Lower lobe of right lung (tissue), 2 donors: ENCODE measurements around the gene GAGE1. TPM values are rescaled to one million over a fixed set of nuclear protein-coding genes. Genes with fewer than 3 reads are reported as not detected.
"Not testable (repeated sequence)": the region's sequence is repeated elsewhere in the genome, so short reads cannot be mapped to it uniquely, and the experiment has no call there.

Experiments used
- ATAC-seq, 2 donors: fragments of 200-7000 bp; cut with Tn5 transposase; one replicate each; pipeline ENCODE4 v1.9.1; 2020 to 2022; ENCODE audit warnings: mild to moderate bottlenecking in 2 of 2, moderate library complexity in 2 of 2
- DNase-seq: peaks from one replicate; pipeline ENCODE4 v3.0.0-alpha.2; 2020
- H3K27ac ChIP-seq: fragments of 200-600 bp; one replicate; pipeline ENCODE4 v1.8.0; 2022
- H3K27me3 ChIP-seq: fragments of 200-600 bp; one replicate; pipeline ENCODE4 v1.8.0; 2022; ENCODE audit warnings: low read depth
- H3K36me3 ChIP-seq: fragments of 200-600 bp; one replicate; pipeline ENCODE4 v1.8.0; 2022; ENCODE audit warnings: mild to moderate bottlenecking
- H3K4me1 ChIP-seq: fragments of 200-600 bp; one replicate; pipeline ENCODE4 v1.8.0; 2022
- H3K4me3 ChIP-seq: fragments of 200-600 bp; one replicate; pipeline ENCODE4 v1.8.0; 2022; ENCODE audit warnings: mild to moderate bottlenecking
- H3K9me3 ChIP-seq: fragments of 200-600 bp; one replicate; pipeline ENCODE4 v1.8.0; 2022
- intact Hi-C: fragments of 100-400 bp; cut with DNase I; formaldehyde crosslinking; loops from one replicate; pipeline ENCODE4 v1.11.0; 2022
- long read RNA-seq: library from polyadenylated mRNA; unstranded; transcript quantifications from one replicate; pipeline ENCODE4 v2.0.0, GENCODE V29; 2021
- total RNA-seq: library from RNA; stranded (reverse); fragmentation: NEBNext Ultra II Directional; extraction: Animal tissue kit (Norgen Biotek cat#: 25700); gene quantifications from one replicate; pipeline ENCODE4 v1.2.1, GENCODE V29; 2021
- donor health status: DM: no; HTN: yes; CAD: no; lungs with severe emphysema.

The GAGE1 gene
- not detected for total RNA-seq
- long read RNA-seq, result 0 reads

DNA sequence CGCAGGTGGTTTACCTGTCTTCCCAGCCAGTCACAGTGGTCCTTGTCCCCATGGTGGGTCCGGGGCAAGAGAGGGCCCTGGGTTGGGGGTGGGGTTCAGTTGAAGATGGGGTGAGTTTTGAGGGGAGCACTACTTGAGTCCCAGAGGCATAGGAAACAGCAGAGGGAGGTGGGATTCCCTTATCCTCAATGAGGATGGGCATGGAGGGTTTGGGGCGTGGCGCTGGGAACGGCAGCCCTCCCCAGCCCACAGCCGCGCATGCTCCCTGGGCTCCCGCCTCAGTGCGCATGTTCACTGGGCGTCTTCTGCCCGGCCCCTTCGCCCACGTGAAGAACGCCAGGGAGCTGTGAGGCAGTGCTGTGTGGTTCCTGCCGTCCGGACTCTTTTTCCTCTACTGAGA is at the start of gene GAGE1:
GAGE1 (plus strand) TSS at position 301 of the 400 bp plus-strand sequence. CDS start 1,155 bp downstream, outside the sequence.
- intact Hi-C loops, H3K4me3 ChIP-seq, H3K4me1 ChIP-seq, H3K36me3 ChIP-seq, H3K9me3 ChIP-seq, DNase-seq, ATAC-seq, H3K27me3 ChIP-seq, H3K27ac ChIP-seq: not testable (repeated sequence)

- H3K4me3 ChIP-seq, H3K4me1 ChIP-seq, H3K36me3 ChIP-seq, intact Hi-C loops, H3K27me3 ChIP-seq, DNase-seq, H3K9me3 ChIP-seq, H3K27ac ChIP-seq, ATAC-seq: not testable (repeated sequence)
Observed at GRCh38 chrX:49550989-49551388, 47.8 kb upstream of the GAGE1 start, which contains the start of gene GAGE12E. TSS of gene GAGE12E (plus strand) at chrX:49551289. CDS start at chrX:49552444, 1,155 bp downstream.

- H3K9me3 ChIP-seq, ATAC-seq, H3K36me3 ChIP-seq, H3K4me1 ChIP-seq, intact Hi-C loops, H3K4me3 ChIP-seq, H3K27ac ChIP-seq, DNase-seq, H3K27me3 ChIP-seq: not testable (repeated sequence)
Observed at GRCh38 chrX:49560542-49560941, 38.3 kb upstream of the GAGE1 start, which contains the start of gene GAGE12F. TSS of gene GAGE12F (plus strand) at chrX:49560842. CDS start at chrX:49561997, 1,155 bp downstream.

DNA sequence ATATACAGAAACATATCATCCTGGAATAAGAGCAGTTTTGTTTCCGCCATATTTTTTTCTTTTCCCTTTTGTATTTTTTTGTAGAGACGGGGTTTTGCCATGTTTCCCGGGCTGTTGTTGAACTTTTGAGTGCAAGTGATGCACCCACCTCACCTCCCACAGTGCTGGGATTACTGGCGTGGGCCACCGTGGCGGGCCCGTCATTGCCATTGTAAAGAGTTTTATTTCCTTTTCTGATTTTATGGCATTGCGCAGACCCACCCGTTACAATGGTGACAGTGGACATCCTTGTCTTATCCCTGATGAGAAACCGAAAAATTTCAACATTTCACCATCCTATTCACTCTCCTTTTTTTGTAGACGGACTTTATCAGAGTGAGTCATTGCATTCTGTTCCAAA is 30.1 kb upstream of the GAGE1 start:
- H3K36me3 ChIP-seq, ATAC-seq, H3K9me3 ChIP-seq, H3K27ac ChIP-seq, H3K27me3 ChIP-seq, intact Hi-C loops, H3K4me3 ChIP-seq, H3K4me1 ChIP-seq: not testable (repeated sequence)
- DNase-seq, result peak; percentile 35

- H3K27me3 ChIP-seq, ATAC-seq, DNase-seq, H3K4me1 ChIP-seq, H3K9me3 ChIP-seq, H3K4me3 ChIP-seq, H3K36me3 ChIP-seq, intact Hi-C loops, H3K27ac ChIP-seq: not testable (repeated sequence)
Observed at GRCh38 chrX:49569152-49569551, 29.7 kb upstream of the GAGE1 start.

DNA sequence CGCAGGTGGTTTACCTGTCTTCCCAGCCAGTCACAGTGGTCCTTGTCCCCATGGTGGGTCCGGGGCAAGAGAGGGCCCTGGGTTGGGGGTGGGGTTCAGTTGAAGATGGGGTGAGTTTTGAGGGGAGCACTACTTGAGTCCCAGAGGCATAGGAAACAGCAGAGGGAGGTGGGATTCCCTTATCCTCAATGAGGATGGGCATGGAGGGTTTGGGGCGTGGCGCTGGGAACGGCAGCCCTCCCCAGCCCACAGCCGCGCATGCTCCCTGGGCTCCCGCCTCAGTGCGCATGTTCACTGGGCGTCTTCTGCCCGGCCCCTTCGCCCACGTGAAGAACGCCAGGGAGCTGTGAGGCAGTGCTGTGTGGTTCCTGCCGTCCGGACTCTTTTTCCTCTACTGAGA is 28.7 kb upstream of the GAGE1 start, which contains the start of gene GAGE12G:
GAGE12G (plus strand) TSS at position 301 of the 400 bp plus-strand sequence. CDS start 1,155 bp downstream, outside the sequence.
- H3K27ac ChIP-seq, ATAC-seq, H3K36me3 ChIP-seq, DNase-seq, intact Hi-C loops, H3K4me1 ChIP-seq, H3K27me3 ChIP-seq, H3K9me3 ChIP-seq, H3K4me3 ChIP-seq: not testable (repeated sequence)

DNA sequence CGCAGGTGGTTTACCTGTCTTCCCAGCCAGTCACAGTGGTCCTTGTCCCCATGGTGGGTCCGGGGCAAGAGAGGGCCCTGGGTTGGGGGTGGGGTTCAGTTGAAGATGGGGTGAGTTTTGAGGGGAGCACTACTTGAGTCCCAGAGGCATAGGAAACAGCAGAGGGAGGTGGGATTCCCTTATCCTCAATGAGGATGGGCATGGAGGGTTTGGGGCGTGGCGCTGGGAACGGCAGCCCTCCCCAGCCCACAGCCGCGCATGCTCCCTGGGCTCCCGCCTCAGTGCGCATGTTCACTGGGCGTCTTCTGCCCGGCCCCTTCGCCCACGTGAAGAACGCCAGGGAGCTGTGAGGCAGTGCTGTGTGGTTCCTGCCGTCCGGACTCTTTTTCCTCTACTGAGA is 19.2 kb upstream of the GAGE1 start, which contains the start of gene GAGE12H:
GAGE12H (plus strand) TSS at position 301 of the 400 bp plus-strand sequence. CDS start 1,155 bp downstream, outside the sequence.
- H3K27me3 ChIP-seq, H3K36me3 ChIP-seq, ATAC-seq, H3K4me1 ChIP-seq, DNase-seq, intact Hi-C loops, H3K4me3 ChIP-seq, H3K27ac ChIP-seq, H3K9me3 ChIP-seq: not testable (repeated sequence)

- H3K4me1 ChIP-seq, ATAC-seq, H3K36me3 ChIP-seq, intact Hi-C loops, H3K4me3 ChIP-seq, H3K9me3 ChIP-seq, H3K27ac ChIP-seq, DNase-seq, H3K27me3 ChIP-seq: not testable (repeated sequence)
Observed at GRCh38 chrX:49589196-49589595, 9.6 kb upstream of the GAGE1 start, which contains the start of gene GAGE2A. TSS of gene GAGE2A (plus strand) at chrX:49589496. CDS start at chrX:49590651, 1,155 bp downstream.

DNA sequence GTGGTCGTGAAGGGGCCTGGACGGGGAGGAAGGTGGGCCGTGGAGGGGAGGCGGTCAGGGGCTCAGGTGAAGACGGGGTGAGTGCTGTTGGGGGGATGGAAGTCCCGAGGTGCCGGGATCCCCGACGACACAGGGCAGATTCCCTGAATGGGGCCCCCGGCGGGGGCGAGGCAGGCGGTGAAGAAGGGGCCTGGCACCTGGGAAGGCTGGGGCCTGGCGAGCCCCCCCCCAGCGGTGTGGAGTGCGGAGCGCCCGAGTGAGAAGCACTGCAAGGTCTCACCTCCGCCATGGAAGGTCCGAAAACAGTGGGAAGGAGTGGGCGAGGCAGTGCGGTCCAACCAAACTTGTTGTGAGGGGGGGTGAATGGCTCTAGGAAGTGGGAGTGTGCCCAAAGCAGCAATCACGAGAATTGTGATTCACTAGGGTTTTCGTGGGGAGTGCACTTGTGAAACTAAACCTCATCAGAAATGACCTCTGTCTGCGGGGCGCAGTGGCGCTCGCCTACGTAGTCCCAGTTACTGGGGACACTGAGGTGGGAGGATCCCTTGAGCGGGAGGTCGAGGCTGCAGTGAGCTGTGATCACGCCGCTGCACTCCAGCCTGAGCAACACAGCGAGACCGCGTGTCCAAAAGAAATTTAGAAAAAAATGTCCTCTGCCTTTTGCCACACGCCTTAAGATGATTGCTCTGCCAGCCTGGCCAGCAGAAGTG is 8.9 kb upstream of the GAGE1 start:
- H3K36me3 ChIP-seq, H3K4me1 ChIP-seq, H3K4me3 ChIP-seq, H3K9me3 ChIP-seq, intact Hi-C loops, ATAC-seq, H3K27ac ChIP-seq, H3K27me3 ChIP-seq: not testable (repeated sequence)
- peak; percentile 37 for DNase-seq

DNA sequence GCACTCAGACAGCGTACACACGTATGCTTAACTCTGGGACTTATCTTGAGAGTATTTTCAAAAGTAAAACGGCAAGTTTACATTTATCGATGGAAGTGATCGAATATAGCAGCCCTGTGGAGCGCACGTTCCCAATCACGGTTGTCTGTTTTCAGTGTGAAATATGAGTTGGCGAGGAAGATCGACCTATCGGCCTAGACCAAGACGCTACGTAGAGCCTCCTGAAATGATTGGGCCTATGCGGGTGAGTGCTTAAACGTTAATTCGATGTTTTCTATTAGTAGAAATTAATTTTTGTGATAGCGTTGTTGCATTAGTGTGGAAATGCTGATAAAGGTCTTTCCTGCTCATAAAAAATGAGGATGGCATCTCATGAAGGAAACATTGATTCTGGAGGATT is 8.3 kb upstream of the GAGE1 start:
- H3K36me3 ChIP-seq, DNase-seq, intact Hi-C loops, ATAC-seq, H3K27me3 ChIP-seq, H3K4me1 ChIP-seq, H3K4me3 ChIP-seq, H3K9me3 ChIP-seq, H3K27ac ChIP-seq: not testable (repeated sequence)
